MV-4-11 (cell line): ENCODE measurements around the gene CDC42SE2.
"Not testable (repeated sequence)": the region's sequence is repeated elsewhere in the genome, so short reads cannot be mapped to it uniquely, and the experiment has no call there.

Experiments
- DNase-seq: peaks from one replicate; lab custom pipeline; 2025; lab: John Stamatoyannopoulos, UW

CDC42SE2 gene

GRCh38 chr5:131318455-131318854 lies 54.6 kb downstream of the CDC42SE2 start:
- DNase-seq: no peak

DNA sequence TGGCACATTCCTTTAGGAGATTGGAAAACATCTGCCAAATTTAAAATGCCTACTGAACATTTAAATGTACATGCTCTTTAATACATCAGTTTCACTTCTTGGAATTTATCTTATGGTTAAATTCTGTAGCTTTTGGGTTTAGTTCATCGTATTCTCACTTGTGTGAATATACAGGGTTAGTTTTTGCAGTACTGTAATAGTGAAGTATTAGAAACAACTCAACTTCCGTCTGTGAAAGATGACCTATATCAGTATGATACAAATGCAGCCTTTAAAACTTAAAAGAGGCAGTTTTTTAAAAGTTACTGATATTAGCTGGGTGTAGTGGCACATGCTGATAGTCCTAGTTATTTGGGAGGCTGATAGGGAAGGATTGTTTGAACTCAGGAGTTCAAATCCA lies 57.2 kb downstream of the CDC42SE2 start:
- DNase-seq: no peak

DNA sequence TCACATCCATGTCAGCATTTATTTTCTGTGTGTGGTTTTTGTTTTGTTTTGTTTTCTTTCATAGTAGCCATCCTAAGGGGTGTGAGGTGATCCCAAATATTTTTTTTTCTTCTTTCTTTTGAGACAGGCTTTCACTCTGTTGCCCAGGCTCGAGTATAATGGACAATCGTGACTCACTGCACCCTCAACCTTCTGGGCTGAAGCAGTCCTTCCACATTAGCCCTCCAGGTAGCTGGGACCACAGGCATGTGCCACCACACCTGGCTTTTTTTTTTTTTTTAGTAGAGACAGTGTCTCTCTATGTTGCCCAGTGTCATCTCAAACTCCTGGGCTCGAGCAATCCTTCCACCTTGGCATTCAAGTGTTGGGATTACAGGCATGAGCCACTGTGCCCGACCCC lies 59.1 kb downstream of the CDC42SE2 start:
- DNase-seq: no peak

DNA sequence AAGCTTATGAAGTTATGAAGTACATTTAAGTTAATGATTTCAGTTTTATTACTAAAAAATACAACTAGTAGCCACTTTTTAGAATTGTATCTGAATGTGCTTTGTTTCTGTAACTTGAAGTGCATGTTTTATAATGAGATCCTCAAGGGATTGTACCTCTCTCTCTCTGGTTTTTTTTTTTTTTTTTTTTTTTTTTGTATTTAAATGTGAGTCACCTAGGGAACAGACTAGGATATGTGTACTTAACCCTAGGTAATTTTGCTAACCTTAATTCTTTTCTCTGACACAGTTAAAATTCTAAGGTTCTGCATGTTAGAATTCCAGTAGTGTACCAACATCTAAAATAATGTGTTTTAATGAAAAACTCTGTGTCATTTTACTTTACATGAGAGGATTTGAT lies 59.5 kb downstream of the CDC42SE2 start:
- no peak for DNase-seq

GRCh38 chr5:131324303-131324702 lies 60.5 kb downstream of the CDC42SE2 start:
- DNase-seq: no peak

DNA sequence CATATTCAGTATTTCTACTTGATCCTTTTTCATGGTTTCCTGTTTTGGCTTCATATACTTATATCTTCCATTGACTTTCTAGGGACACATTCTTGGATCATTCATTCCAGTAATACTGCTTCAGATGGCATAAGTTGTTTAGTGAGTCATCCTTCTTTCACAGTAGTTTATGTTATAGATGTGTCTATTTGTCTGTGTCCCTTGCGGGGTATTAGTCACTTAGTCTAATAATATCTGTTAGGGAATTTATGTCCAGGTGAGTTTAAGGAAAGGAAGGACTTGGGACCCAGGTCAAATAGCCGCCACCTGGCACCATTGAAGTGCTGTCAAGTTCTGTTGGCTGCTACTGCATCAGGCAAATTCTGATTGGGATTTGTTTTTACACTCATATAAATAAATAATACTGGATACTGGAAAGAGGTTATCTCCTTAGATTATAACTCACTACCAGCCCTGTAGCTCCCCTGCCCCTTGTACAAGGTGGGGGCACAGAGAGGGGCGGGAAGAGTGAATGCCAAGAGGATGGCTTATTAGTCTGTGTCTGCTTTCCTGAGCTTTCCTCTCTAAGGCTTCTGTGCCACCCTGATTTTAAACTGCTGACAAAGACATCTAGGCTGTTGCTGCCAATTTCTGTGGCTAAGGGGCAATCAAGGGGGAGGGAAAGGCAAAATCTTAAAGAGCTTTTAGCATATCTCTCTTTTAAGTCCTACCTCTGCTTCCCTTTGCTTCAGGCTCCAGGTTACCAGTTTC lies 64.9 kb downstream of the CDC42SE2 start:
- no peak for DNase-seq

GRCh38 chr5:131329286-131329560 lies 65.4 kb downstream of the CDC42SE2 start:
- DNase-seq: peak; percentile 80

DNA sequence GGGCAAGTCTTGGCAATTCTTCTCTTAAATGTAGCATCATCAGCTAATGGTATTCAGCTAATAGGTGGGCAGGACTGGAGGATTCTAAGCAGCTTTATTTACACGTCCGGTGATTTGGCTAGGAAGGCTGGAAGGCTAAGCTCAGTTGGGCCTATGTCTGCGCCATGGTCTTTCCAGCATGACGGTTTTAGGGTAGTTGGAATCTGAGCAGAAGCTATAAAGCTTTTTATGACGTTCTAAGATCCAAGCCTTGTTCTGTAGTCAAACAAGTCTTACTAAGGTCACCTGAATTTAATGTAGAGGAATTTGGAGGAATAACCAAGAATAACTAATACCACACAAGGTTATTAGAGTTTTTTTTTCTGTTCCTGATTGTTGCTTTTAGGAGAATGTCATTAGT lies 66.2 kb downstream of the CDC42SE2 start:
- no peak for DNase-seq

- DNase-seq: not testable (repeated sequence)
These were observed 71.9 kb downstream of the CDC42SE2 start for GRCh38 chr5:131335756-131336155.

- not testable (repeated sequence) for DNase-seq
These were observed 72.9 kb downstream of the CDC42SE2 start for GRCh38 chr5:131336801-131337200.

DNA sequence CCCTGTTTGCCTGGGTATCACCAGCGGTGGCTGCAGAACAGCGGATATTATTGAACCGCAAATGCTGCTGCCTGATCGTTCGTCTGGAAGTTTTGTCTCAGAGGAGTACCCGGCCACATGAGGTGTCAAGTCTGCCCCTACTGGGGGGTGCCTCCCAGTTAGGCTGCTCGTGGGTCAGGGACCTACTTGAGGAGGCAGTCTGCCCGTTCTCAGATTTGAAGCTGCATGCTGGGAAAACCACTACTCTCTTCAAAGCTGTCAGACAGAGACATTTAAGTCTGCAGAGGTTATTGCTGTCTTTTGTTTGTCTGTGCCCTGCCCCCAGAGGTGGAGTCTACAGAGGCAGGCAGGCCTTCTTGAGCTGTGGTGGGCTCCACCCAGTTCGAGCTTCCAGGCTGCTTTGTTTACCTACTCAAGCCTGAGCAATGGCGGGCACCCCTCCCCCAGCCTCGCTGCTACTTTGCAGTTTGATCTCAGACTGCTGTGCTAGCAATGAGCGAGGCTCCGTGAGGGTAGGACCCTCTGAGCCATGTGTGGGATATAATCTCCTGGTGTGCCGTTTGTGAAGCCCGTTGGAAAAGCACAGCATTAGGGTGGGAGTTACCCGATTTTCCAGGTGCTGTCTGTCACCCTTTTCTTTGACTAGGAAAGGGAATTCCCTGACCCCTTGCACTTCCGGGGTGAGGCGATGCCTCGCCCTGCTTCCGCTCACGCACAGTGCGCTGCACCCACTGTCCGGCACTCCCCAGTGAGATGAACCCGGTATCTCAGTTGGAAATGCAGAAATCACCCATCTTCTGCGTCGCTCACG lies 73.6 kb downstream of the CDC42SE2 start:
- not testable (repeated sequence) for DNase-seq

DNA sequence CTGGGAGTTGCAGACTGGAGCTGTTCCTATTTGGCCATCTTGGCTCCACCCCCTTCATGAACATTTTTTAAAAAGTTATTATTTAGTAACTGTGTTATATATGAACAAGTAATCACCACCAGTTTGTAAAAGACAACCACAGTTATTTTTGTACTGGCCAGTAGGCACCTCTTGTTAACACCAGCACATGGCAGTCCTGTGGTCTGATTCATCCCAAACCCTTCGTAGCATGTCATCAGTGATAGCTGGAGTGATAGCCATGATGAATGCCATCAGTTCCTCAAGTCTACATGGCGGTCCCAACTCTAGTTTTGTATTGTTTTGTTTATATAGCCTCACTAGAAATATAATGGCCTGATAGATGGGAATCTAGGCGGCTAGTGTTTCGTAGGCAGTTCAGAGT lies 74.2 kb downstream of the CDC42SE2 start:
- DNase-seq: no peak

GRCh38 chr5:131344288-131344687 lies 80.4 kb downstream of the CDC42SE2 start:
- not testable (repeated sequence) for DNase-seq

GRCh38 chr5:131346204-131346603 lies 82.4 kb downstream of the CDC42SE2 start:
- not testable (repeated sequence) for DNase-seq

DNA sequence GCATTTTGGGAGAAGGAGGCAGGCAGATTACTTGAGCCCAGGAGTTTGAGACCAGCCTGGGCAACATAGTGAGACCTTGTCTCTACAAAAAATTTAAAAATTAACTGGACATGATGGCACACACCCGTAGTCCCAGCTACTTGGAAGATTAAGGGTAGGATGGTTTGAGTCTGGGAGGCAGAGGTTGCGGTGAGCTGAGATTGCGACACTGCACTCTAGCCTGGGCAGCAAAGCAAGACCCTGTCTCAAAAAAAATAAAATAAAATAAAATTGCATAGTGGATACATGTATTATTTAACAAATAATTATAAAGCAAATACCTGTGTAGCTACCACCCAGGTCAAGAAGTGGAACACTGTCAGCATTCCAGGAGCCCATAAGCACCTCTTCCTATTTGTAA lies 90.1 kb downstream of the CDC42SE2 start:
- DNase-seq: no peak

DNA sequence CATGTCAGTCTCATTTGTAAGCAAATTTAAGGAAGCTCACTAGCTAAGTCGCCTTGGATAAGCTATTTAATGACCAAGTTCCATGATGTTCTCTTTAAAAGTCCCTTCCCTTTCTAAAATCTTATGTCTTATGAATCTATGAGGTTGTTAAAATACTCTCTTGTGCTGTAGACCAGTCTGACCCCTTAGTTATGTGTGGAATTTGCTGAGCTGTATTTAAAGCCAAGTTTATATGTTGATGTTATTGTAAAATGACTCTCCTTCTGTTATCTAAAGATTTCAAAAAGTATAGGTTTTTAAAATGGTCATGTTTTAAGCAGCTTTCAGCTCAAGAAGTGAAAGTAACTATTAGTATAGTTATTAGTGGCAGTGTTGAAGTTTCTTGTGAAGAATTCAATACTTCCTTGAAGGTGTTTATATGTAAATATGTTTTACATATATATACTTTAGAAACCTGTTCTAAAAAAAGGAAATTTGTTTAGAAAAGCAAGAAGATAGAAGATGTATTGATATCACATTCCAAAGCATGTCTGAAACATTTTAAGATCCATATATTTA lies 92.2 kb downstream of the CDC42SE2 start:
- DNase-seq: peak; percentile 21

GRCh38 chr5:131356619-131357018 lies 92.8 kb downstream of the CDC42SE2 start:
- DNase-seq: no peak

- DNase-seq: peak; percentile 81
These were observed 94.1 kb downstream of the CDC42SE2 start for GRCh38 chr5:131357739-131358561.

GRCh38 chr5:131361677-131362315 lies 97.9 kb downstream of the CDC42SE2 start:
- no peak for DNase-seq

GRCh38 chr5:131363811-131364506 lies 100.1 kb downstream of the CDC42SE2 start:
- no peak for DNase-seq

GRCh38 chr5:131364507-131365050 lies 100.7 kb downstream of the CDC42SE2 start:
- DNase-seq: peak; percentile 32
